ENCODE data around the gene RDH5.

RDH5 gene

DNA sequence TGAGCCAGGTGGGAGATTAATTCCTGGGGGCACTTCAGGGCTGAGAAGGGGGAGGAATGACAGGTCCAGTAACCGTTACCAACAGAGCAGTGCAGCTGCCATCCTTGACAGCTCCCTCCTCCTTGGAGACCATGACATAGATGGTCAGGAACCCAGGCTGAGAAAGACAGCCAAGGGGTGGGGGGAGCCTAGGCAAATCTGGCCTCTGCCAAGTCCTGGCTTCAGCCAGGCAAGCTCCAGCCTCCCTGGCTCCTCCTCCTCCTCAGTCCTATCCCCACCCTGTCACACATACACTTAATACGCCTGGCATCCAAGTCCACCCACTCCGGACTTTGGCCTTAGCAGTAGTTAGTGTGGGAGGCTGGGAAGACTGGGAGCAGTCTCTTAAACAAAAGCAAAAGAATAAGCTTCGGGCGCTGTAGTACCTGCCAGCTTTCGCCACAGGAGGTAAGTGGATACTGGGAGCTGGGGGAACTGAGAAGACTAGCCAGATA, at the start of gene RDH5:
RDH5 (plus strand) TSS at position 323 of the 494 bp plus-strand sequence. CDS start 792 bp downstream, outside the sequence.
- Mint-ChIP-seq H3K36me3 (ENCODE audit: low read depth) (peaks cover 8% of the 10 kb centered on the region), H3K9me3 (no peaks in the 10 kb centered on the region), H3K27ac (no peak within 1 kb of the TSS), H3K27me3 (ENCODE audit: low read depth) (peaks cover 4% of the 10 kb centered on the region), H3K4me1 (ENCODE audit: low read depth) (peaks cover 27% of the 10 kb centered on the region), H3K4me3 (no peak within 1 kb of the TSS)
- no peak for DNase-seq (ENCODE audit: low spot score)

- no peaks in the 10 kb centered on the region for H3K36me3 Mint-ChIP-seq (ENCODE audit: low read depth)
- no peaks in the 10 kb centered on the region for H3K4me1 Mint-ChIP-seq (ENCODE audit: low read depth)
- DNase-seq (ENCODE audit: low spot score): no peak
- H3K27ac Mint-ChIP-seq: no peak overlapping the region
- H3K9me3 Mint-ChIP-seq: no peaks in the 10 kb centered on the region
- H3K4me3 Mint-ChIP-seq: no peak overlapping the region
- H3K27me3 Mint-ChIP-seq (ENCODE audit: low read depth): peaks cover 15% of the 10 kb centered on the region
Observed at GRCh38 chr12:55671746-55672145, 48.4 kb upstream of the RDH5 start.

DNA sequence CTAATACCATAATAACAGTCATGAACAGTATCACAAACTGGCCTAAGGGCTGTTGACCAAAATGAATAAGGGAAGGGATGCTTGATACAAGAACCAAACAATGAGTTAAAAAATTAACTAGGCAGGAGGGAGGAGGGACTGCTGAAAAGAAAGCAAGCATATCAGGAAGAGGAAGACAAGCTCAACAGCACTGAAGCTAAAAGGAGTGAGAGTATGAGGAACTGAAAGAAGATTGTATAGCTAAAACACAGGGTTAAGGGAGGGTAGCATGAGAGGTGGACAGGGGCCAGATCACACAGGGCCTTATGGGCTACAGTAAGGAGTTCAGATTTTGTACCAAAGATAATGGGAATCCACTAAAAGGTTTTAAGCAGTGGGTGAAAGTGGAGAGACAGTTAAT, 46.6 kb upstream of the RDH5 start:
- Mint-ChIP-seq H3K27me3 (ENCODE audit: low read depth) (peaks cover 15% of the 10 kb centered on the region), H3K9me3 (no peaks in the 10 kb centered on the region), H3K4me3 (no peak overlapping the region), H3K27ac (no peak overlapping the region), H3K4me1 (ENCODE audit: low read depth) (no peaks in the 10 kb centered on the region), H3K36me3 (ENCODE audit: low read depth) (no peaks in the 10 kb centered on the region)
- no peak for DNase-seq (ENCODE audit: low spot score)

- Mint-ChIP-seq H3K4me1 (ENCODE audit: low read depth) (no peaks in the 10 kb centered on the region), H3K27ac (no peak overlapping the region), H3K27me3 (ENCODE audit: low read depth) (peaks cover 24% of the 10 kb centered on the region), H3K36me3 (ENCODE audit: low read depth) (no peaks in the 10 kb centered on the region), H3K9me3 (no peaks in the 10 kb centered on the region), H3K4me3 (no peak overlapping the region)
- no peak for DNase-seq (ENCODE audit: low spot score)
Observed at GRCh38 chr12:55675666-55676065, 44.5 kb upstream of the RDH5 start.

DNA sequence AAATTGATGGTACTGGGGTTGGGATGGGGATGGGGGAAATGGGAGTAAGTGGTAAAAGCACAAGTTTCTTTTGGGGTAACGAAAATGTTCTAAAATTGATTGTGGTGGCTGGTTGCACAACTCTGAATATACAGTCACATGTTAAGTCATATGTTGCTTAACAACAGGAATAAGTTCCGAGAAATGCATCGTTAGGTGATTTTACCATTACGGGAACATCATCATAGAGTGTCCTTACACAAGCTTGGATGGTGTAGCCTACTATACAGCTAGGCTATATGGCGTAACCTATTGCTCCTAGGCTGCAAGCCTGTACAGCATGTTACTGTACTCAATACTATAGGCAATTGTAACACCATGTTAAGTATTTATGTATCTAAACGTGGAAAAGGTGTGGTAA, 43.5 kb upstream of the RDH5 start:
- H3K36me3 Mint-ChIP-seq (ENCODE audit: low read depth): no peaks in the 10 kb centered on the region
- H3K4me3 Mint-ChIP-seq: no peak overlapping the region
- peaks cover 34% of the 10 kb centered on the region for H3K27me3 Mint-ChIP-seq (ENCODE audit: low read depth)
- H3K27ac Mint-ChIP-seq: no peak overlapping the region
- H3K9me3 Mint-ChIP-seq: no peaks in the 10 kb centered on the region
- DNase-seq (ENCODE audit: low spot score): no peak
- no peaks in the 10 kb centered on the region for H3K4me1 Mint-ChIP-seq (ENCODE audit: low read depth)

GRCh38 chr12:55679691-55680090, 40.5 kb upstream of the RDH5 start:
- Mint-ChIP-seq H3K4me3 (no peak overlapping the region), H3K27ac (no peak overlapping the region), H3K27me3 (ENCODE audit: low read depth) (peaks cover 40% of the 10 kb centered on the region), H3K9me3 (no peaks in the 10 kb centered on the region), H3K4me1 (ENCODE audit: low read depth) (no peaks in the 10 kb centered on the region), H3K36me3 (ENCODE audit: low read depth) (no peaks in the 10 kb centered on the region)
- DNase-seq (ENCODE audit: low spot score): no peak

DNA sequence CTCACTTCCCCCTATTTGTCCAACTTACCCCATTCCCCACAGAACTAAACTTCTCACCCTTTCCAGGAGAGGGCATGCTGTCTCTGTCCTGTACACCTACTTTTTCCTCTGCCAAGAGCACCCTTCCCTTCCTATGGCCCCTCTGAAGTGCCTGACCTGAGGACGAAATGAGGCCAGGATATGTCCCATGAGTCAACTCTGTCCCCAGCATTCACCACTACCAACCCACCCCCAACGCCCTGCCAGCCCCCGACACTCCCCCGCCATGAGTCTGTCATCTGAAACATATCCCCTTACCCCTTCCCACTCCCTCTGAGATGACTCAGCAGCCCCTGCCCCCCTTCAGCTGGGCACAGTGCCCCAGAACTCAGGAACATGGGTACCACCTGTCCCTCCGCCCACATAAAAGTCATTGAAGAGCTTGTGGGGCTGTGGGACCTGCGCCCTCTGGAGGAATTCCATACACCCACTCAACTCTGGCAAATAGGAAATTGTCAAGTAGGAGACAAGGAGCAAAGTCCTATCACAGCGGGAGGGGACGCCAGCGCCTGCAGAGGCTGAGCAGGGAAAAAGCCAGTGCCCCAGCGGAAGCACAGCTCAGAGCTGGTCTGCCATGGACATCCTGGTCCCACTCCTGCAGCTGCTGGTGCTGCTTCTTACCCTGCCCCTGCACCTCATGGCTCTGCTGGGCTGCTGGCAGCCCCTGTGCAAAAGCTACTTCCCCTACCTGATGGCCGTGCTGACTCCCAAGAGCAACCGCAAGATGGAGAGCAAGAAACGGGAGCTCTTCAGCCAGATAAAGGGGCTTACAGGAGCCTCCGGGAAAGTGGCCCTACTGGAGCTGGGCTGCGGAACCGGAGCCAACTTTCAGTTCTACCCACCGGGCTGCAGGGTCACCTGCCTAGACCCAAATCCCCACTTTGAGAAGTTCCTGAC, 38.8 kb upstream of the RDH5 start:
- Mint-ChIP-seq H3K9me3 (no peaks in the 10 kb centered on the region), H3K4me3 (no peak overlapping the region), H3K27me3 (ENCODE audit: low read depth) (peaks cover 32% of the 10 kb centered on the region), H3K4me1 (ENCODE audit: low read depth) (no peaks in the 10 kb centered on the region), H3K36me3 (ENCODE audit: low read depth) (no peaks in the 10 kb centered on the region), H3K27ac (no peak overlapping the region)
- DNase-seq (ENCODE audit: low spot score): no peak

DNA sequence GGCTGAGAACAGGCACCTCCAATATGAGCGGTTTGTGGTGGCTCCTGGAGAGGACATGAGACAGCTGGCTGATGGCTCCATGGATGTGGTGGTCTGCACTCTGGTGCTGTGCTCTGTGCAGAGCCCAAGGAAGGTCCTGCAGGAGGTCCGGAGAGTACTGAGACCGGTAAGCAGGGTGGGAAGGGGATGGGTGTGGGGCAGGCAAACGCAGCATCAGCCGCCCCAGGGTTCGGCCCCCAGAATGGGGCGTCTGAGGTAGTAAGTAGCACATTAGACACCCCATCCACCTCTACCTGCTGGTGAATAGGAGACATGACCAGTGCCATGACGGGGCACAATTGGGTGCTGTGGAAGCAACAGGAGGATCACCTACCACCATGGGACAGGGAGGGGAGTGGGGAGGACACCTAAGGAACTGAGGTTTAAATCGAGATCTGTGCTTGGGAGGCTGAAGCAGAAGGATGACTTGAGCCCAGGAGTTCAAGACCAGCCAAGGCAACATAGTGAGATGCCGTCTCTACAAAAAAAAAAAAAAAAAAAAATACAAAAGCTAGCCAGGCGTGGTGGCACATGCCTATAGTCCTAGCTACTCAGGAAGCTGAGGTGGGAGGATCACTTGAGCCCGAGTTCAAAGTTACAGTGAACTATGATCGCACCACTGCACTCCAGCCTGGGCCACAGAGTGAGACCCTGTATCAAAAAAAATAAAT, 38.0 kb upstream of the RDH5 start:
- Mint-ChIP-seq H3K27ac (no peak overlapping the region), H3K4me1 (ENCODE audit: low read depth) (no peaks in the 10 kb centered on the region), H3K4me3 (no peak overlapping the region), H3K36me3 (ENCODE audit: low read depth) (no peaks in the 10 kb centered on the region), H3K9me3 (no peaks in the 10 kb centered on the region), H3K27me3 (ENCODE audit: low read depth) (peaks cover 30% of the 10 kb centered on the region)
- no peak for DNase-seq (ENCODE audit: low spot score)

GRCh38 chr12:55683676-55684075, 36.5 kb upstream of the RDH5 start:
- Mint-ChIP-seq H3K27me3 (ENCODE audit: low read depth) (peaks cover 30% of the 10 kb centered on the region), H3K4me1 (ENCODE audit: low read depth) (no peaks in the 10 kb centered on the region), H3K4me3 (no peak overlapping the region), H3K9me3 (no peaks in the 10 kb centered on the region), H3K27ac (no peak overlapping the region), H3K36me3 (ENCODE audit: low read depth) (no peaks in the 10 kb centered on the region)
- no peak for DNase-seq (ENCODE audit: low spot score)

GRCh38 chr12:55684761-55685370, 35.3 kb upstream of the RDH5 start:
- Mint-ChIP-seq H3K27ac (no peak overlapping the region), H3K9me3 (no peaks in the 10 kb centered on the region), H3K36me3 (ENCODE audit: low read depth) (no peaks in the 10 kb centered on the region), H3K4me3 (no peak overlapping the region), H3K27me3 (ENCODE audit: low read depth) (peaks cover 25% of the 10 kb centered on the region), H3K4me1 (ENCODE audit: low read depth) (no peaks in the 10 kb centered on the region)
- DNase-seq (ENCODE audit: low spot score): no peak

- no peak for DNase-seq (ENCODE audit: low spot score)
- H3K4me3 Mint-ChIP-seq: no peak overlapping the region
- H3K9me3 Mint-ChIP-seq: no peaks in the 10 kb centered on the region
- H3K36me3 Mint-ChIP-seq (ENCODE audit: low read depth): no peaks in the 10 kb centered on the region
- H3K27me3 Mint-ChIP-seq (ENCODE audit: low read depth): peaks cover 21% of the 10 kb centered on the region
- H3K4me1 Mint-ChIP-seq (ENCODE audit: low read depth): no peaks in the 10 kb centered on the region
- no peak overlapping the region for H3K27ac Mint-ChIP-seq
Observed at GRCh38 chr12:55685671-55686070, 34.5 kb upstream of the RDH5 start.

DNA sequence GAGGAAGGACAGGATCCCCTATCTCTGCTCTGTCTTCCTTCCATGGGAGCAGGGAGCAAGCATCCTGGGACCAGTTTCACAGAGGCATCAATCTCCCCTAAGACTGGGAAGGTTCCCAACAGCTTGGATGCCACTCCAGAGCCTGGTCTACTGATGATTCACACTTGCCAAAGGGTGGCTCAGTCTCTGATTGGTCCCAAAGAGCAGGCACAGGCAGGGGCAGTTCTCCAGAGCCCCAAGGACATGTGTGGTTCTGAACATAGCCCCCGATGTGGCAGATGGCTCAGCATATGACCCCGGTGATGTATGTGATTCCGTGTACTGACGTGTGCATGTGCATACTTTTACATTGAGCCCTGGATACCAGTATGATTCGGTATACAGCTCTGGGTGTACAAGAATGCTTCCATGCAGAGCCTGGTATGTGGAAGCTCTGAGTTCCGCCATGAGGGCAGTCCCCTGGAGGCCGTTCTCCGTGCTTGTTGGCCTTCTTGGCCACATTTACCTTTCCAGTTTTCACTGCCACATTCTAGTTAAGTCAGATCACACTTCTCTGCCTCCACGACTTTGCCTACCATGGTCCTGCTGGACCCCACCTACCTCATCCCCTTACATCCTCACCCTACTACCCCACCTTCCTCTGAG, 33.7 kb upstream of the RDH5 start:
- H3K4me3 Mint-ChIP-seq: no peak overlapping the region

DNA sequence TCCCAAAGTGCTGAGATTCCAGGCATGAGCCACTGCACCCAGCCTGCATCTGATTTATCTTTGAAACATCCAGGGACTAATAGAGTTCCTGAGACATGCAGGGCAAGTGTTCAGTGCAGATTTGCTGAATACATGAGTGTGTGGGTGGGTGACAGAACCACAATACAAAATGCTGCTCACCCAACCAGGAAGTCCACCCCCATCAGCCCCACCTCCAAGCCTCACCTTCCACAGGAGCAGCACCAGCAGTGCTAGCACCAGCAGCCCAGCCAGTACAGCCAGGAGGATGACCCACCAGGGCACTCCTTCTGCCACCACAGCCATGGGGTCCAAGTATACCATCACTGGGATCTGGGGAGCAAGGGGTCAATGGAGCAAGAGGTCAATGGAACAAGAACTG, 32.4 kb upstream of the RDH5 start:
- H3K27ac Mint-ChIP-seq: no peak overlapping the region
- DNase-seq (ENCODE audit: low spot score): no peak
- H3K9me3 Mint-ChIP-seq: no peaks in the 10 kb centered on the region
- no peaks in the 10 kb centered on the region for H3K4me1 Mint-ChIP-seq (ENCODE audit: low read depth)
- H3K4me3 Mint-ChIP-seq: no peak overlapping the region
- H3K27me3 Mint-ChIP-seq (ENCODE audit: low read depth): peaks cover 6% of the 10 kb centered on the region
- H3K36me3 Mint-ChIP-seq (ENCODE audit: low read depth): no peaks in the 10 kb centered on the region

More for the DNA sequence above, 33.7 kb upstream of the RDH5 start:
- no peak overlapping the region for H3K27ac Mint-ChIP-seq
- no peak for DNase-seq (ENCODE audit: low spot score)
- no peaks in the 10 kb centered on the region for H3K9me3 Mint-ChIP-seq
- H3K4me1 Mint-ChIP-seq (ENCODE audit: low read depth): no peaks in the 10 kb centered on the region
- H3K36me3 Mint-ChIP-seq (ENCODE audit: low read depth): no peaks in the 10 kb centered on the region
- H3K27me3 Mint-ChIP-seq (ENCODE audit: low read depth): peaks cover 13% of the 10 kb centered on the region

All from T-helper 2 cell treated with Interferon-gamma antibody and Interleukin-4, amounts not matched to agents 5 μg/mL and 100 μg/mL, for 36 hours (primary cell).